ENCODE measurements around the gene SCAMP5.

SCAMP5 gene

GRCh38 chr15:75053748-75054125 lies 58.4 kb downstream of the SCAMP5 start:
- TF ChIP-seq FOXM1 (IDR thresholded peaks at IDR 0.05; ENCODE audit: borderline replicate concordance, low read depth) (no peak), RAD21 (IDR thresholded peaks at IDR 0.05; ENCODE audit: low read depth) (no peak), EP300 (IDR thresholded peaks at IDR 0.05; ENCODE audit: borderline replicate concordance) (no peak), CEBPB (IDR thresholded peaks at IDR 0.05) (no peak), YY1 (IDR thresholded peaks at IDR 0.05; ENCODE audit: low read depth) (no peak), TAF1 (IDR thresholded peaks at IDR 0.05; ENCODE audit: low read depth) (no peak), NFIC (IDR thresholded peaks at IDR 0.05) (no peak), MAX (IDR thresholded peaks at IDR 0.05) (no peak), ZBTB7A (IDR thresholded peaks at IDR 0.05; ENCODE audit: low read depth) (no peak), CREB1 (IDR thresholded peaks at IDR 0.05; ENCODE audit: low read depth) (no peak), TCF12 (IDR thresholded peaks at IDR 0.05; ENCODE audit: low read depth) (no peak), REST (IDR thresholded peaks at IDR 0.05; ENCODE audit: low read depth) (no peak), USF1 (IDR thresholded peaks at IDR 0.05) (no peak), TEAD4 (IDR thresholded peaks at IDR 0.05) (no peak), EGR1 (IDR thresholded peaks at IDR 0.05) (no peak)

- TF ChIP-seq USF1 (IDR thresholded peaks at IDR 0.05) (no peak), REST (IDR thresholded peaks at IDR 0.05; ENCODE audit: low read depth) (no peak), YY1 (IDR thresholded peaks at IDR 0.05; ENCODE audit: low read depth) (no peak), MAX (IDR thresholded peaks at IDR 0.05) (no peak), CEBPB (IDR thresholded peaks at IDR 0.05) (no peak), TEAD4 (IDR thresholded peaks at IDR 0.05) (no peak), NFIC (IDR thresholded peaks at IDR 0.05) (no peak), FOXM1 (IDR thresholded peaks at IDR 0.05; ENCODE audit: borderline replicate concordance, low read depth) (no peak), ZBTB7A (IDR thresholded peaks at IDR 0.05; ENCODE audit: low read depth) (no peak), EGR1 (IDR thresholded peaks at IDR 0.05) (no peak), EP300 (IDR thresholded peaks at IDR 0.05; ENCODE audit: borderline replicate concordance) (no peak), RAD21 (IDR thresholded peaks at IDR 0.05; ENCODE audit: low read depth) (no peak), TCF12 (IDR thresholded peaks at IDR 0.05; ENCODE audit: low read depth) (no peak), TAF1 (IDR thresholded peaks at IDR 0.05; ENCODE audit: low read depth) (no peak), CREB1 (IDR thresholded peaks at IDR 0.05; ENCODE audit: low read depth) (no peak)
Measured at GRCh38 chr15:75054172-75054897, 59.0 kb downstream of the SCAMP5 start.

GRCh38 chr15:75056036-75056435 lies 60.7 kb downstream of the SCAMP5 start:
- TF ChIP-seq TCF12 (IDR thresholded peaks at IDR 0.05; ENCODE audit: low read depth): no peak
- no peak for TF ChIP-seq TEAD4 (IDR thresholded peaks at IDR 0.05)
- no peak for TF ChIP-seq EGR1 (IDR thresholded peaks at IDR 0.05)
- TF ChIP-seq TAF1 (IDR thresholded peaks at IDR 0.05; ENCODE audit: low read depth): no peak
- TF ChIP-seq FOXM1 (IDR thresholded peaks at IDR 0.05; ENCODE audit: borderline replicate concordance, low read depth): no peak
- no peak for TF ChIP-seq REST (IDR thresholded peaks at IDR 0.05; ENCODE audit: low read depth)
- TF ChIP-seq NFIC (IDR thresholded peaks at IDR 0.05): no peak
- no peak for TF ChIP-seq CEBPB (IDR thresholded peaks at IDR 0.05)

- TF ChIP-seq EGR1 (IDR thresholded peaks at IDR 0.05) (no peak), NFIC (IDR thresholded peaks at IDR 0.05) (no peak), REST (IDR thresholded peaks at IDR 0.05; ENCODE audit: low read depth) (peak; percentile 48; the same call in 1 of the 2 replicates)
Measured at GRCh38 chr15:75058127-75058905, 63.0 kb downstream of the SCAMP5 start.

All from Ishikawa (cell line).